Measurements from ENCODE around the gene KIDINS220.

KIDINS220 gene

DNA sequence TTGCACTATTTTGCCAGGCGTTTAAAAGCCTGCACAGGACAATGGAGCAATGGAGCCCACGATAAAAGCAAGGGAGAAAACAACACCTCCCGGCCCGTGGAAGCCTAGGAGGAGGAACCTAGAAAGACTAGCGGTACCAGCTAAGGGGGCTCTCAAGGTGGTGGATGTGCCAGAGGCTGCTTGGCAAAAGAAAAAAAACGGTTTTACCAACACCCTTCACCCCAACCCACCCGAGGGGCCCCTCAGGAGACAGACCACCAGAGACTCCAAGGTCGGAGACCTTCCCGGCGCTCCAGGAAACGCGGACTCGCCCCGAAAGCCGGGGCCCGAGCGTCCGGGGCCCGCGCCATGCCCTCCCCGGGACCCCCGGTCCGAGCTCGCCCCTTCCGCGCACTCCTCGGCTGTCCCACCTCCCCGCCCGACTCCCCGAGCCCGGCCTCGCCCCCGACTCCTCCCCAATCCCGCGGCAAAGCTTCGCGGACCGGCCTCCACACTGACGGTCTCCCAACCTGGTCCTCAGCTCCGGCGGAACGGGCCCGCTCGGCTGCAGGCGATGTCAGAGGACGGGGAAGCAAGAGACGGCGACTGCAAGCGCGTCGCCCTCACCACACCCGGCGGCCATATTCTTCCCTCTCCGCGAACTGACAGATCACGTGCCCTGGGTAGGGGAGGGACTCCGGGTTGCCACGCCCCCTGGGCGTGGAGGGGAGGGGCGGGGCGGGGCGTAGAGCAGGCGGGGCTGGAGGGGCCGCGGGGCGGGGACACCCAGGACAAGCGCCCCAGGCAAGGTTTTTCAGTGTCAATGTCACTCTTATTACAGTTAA lies at the start of gene KIDINS220:
KIDINS220 (minus strand) TSS at position 643 of the 824 bp plus-strand sequence. CDS start 10,520 bp downstream, outside the sequence.
- DNase-seq (ENCODE audit: low read depth): peak; percentile 60

DNA sequence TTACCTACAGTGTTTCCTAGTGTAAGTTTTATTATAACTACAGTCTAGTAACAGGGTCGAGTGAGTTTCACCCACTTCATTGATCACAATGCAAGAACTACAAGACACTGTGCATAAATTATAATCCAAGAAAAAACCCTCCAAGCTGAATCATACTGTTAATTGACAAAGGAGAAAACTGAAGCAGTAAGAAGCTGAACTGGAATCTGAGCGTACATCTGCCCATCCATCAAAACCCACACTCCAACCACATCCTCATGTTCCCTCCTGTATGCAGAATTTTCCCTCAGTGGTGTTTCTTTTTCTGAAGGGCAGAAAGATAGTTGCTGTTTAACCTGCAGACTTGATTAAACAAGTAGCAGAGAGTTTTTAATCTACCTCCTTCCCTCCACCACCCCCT lies 49.5 kb upstream of the KIDINS220 start:
- no peak for DNase-seq (ENCODE audit: low read depth)

DNA sequence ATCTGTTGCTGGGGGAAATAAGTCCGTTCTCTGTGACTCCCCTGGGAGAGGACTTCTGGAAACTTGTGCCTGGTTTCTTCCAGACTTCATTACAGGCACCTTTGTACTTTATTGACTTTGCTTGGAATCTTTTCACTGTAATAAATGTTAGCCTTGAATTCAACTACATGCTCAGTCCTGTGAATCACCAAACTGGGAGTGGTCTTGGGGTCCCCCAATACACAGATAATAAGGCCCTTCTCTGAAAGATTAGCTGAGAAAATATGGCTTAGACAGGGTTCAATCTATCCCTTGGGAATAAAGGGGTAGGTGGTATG lies 48.7 kb upstream of the KIDINS220 start:
- DNase-seq (ENCODE audit: low read depth): no peak

DNA sequence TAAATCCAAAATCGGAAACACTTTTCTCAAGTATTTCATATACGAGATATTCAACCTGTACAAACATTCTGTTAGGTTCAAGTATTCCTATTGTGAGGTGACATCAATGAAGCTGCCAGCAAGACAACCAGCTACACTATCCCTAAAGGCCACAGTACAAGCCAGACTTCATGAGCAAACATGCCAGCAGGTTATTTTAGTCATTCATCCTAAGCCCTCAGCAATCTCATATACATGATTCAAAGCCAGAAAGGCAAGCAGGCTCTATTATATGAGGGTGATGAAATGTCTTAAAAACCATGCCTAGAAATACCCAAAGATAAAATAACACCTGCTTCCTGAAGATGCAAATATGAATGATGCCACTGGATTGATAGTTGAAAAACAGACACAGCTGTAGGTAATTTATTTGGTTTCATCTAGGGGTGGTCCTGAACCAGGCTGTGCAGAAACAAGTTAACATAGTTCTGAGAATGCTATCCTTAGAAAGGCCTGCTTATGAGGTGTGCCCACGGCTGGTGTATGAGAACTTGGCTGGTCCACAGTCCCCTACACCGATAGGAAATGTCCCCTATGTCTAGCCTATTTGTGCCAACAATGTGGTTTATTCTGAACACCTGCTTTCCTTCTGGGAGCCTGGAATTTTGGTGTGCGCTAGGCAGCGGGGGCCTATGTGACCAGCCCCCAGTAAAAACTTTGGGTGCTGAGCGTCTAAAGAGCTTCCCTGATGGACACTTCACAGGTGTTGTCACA lies 48.2 kb upstream of the KIDINS220 start:
- no peak for DNase-seq (ENCODE audit: low read depth)

DNA sequence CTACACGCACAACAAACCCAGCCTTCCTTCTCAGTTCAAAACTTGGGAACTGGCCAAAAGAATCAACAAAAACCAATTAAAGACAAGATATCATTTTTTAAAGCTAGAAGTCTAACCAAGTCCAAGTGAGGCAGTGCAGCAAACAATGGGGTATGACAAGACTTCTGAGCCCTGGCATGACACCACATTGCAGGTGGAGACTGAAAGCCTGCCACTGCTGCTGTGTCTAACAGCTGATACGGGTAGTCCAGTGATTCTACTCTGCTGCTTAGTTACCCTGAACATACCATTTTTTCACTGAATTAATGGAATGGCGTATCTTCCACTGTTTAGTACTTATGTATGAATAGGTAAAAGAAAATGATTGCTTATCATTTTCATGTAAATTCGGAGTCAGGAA lies 47.4 kb upstream of the KIDINS220 start:
- no peak for DNase-seq (ENCODE audit: low read depth)

DNA sequence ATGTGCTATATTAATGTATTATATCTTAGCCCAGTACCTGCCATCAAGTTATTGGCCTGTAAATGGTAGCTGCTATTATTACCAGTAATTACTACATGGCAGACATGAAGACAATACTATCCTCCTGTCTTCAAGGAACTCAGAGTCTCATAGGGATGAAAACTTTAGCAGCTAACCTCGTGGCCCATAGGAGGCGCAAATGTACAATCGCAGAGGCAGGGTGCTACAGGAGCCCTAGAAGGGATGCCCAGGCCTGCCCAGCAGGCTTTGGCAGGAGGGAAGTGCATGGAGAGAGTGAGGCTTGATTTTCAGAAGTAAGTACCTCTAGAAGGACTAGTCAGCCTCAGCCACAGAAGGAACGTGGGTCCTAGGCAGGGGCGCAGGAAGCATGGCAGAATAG lies 44.7 kb upstream of the KIDINS220 start:
- no peak for DNase-seq (ENCODE audit: low read depth)

DNA sequence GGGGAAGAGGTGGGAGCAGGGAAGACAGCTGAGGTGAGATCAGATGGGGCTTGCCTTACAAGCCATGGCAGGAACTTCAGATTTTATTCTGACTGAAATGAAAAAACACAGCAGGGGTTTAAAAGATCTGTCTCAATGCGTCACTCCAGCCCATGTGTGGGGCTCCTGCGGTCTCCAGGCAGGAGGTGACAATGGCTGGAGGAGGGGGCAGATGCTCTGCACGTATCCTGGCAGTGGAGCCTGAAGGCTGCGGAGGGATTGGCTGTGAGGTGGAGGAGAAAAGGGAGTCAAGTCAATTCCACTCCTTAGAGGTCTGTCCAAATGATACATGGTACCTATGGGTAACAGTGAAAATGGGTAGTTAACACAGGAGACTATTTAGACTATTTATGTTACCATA lies 40.5 kb upstream of the KIDINS220 start:
- DNase-seq (ENCODE audit: low read depth): no peak

DNA sequence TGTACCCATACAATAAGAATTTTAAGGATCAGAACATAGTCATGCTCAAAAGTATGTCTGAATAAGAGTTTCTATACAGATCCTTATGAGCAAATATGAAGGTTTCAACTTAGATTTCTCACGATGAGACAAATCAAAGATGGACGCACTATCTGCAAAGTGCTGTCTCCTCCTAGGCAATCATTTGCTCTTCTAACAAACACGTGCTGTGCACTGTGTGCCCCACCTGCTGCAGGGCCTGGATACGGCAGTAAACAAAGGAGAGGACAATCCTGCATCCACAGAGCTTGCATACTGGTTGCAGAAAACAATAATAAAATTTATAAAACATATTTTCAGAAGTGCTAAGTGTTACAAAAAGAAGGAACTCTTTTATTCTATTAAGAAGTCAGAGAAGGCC lies 39.9 kb upstream of the KIDINS220 start:
- DNase-seq (ENCODE audit: low read depth): no peak

DNA sequence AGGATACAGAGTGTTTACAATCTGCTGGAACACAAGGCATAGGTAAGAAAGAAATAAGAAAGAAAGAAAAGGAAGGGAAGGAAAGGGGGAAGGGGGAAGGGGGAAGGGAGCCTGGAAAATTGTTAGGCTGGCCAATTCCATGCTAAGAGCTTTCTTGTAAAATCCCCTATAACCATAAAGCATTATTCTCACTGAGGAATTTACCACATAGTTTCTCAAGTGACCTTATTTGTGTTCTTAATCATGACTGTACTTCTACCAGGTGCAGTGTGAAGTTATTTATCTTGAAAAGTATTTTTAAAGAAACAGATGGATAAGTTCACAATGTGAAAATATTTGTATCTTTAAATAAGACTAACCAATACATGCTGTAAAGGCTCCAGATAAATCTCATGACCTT lies 39.2 kb upstream of the KIDINS220 start:
- DNase-seq (ENCODE audit: low read depth): no peak

DNA sequence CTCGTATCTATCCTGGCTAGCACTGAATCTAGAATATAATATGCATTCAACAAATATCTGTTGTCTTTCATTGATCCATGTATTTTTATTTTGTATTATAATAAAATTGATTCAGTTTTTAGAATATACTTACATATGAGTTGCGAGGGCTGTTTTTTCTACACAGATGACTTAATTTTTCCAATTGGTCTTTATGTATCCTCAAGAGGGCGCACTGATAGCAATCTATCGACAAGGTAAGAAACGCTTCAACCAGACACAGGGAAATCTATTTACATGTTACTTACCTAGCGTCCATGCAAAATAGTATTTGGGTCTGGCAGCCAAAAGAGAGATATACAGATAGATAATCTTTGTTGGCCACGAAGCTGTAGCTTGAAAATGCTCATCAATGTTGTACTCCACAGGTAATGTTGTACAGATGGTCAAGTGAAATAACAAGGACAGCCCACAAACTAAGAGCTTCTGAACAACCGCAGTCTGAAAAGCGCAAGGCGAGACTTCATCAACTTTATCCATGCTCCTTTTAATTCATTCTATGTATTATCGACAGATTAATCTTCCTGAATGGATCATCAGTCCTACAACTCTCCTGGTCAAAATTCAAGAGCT lies 35.5 kb upstream of the KIDINS220 start:
- no peak for DNase-seq (ENCODE audit: low read depth)

DNA sequence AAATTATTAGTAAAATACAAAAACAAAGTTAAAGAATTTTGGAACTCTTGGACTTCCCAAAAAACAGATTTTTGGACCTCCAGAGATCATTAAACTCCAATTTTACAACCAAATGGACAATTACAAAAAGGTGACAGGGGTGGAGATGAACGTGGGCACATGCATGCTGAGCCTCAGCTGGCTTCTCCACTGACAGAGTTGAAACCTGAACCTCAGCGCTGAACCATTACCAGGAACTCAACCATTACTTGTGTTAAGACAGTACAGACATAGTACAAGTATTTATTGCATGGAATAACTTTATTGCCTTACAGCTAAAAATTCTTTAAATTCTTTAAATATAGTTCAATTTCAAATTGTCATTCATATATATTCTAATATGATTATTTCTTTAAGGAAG lies 33.0 kb upstream of the KIDINS220 start:
- DNase-seq (ENCODE audit: low read depth): no peak

DNA sequence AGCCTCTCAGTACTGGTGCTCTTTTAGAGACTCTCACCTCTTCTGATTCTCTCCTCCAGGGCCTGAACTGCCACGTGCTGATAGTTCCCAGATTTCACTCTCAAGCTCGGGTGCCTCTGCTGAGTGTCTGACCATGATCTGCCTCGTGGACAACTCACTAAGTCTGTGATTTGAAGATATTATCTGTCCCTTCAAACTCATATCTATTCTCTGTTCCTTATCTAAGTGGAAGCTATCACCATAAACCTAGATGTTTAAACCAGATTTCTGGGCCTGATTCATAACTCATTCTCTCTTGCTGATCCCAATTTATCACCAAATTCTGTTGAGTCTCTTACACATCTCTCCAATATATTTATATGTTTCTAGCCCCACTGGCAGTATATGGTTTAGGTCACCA lies 29.9 kb upstream of the KIDINS220 start:
- no peak for DNase-seq (ENCODE audit: low read depth)

DNA sequence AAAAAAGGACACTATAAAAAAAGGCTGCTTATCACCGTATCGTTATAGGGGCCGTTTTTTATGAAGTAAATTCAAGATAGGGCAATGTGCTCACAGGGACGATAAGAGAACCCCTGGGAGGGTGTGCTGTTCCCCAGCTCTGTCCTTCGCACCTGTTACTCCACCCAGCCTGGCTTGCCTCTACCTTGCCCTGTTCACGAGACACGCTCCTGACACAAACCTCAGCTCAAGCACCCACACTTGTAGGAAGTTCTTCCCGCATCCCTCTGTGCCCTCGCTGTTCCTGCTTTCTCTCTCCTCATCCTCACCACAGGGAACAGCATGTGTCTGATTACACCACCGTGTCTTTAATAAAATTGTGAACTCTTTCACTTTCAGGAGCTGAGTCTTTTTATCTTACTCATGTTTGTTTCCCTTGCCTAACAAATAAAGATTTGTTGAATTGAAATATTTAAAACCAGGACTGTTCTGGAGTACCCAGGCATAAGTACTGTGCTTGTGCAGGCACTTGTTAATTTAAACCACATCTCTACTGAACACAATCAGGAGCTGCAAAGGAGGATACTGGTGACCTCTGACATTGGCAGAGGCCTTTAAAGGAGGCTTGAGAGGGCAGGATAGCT lies 26.0 kb upstream of the KIDINS220 start:
- DNase-seq (ENCODE audit: low read depth): no peak

DNA sequence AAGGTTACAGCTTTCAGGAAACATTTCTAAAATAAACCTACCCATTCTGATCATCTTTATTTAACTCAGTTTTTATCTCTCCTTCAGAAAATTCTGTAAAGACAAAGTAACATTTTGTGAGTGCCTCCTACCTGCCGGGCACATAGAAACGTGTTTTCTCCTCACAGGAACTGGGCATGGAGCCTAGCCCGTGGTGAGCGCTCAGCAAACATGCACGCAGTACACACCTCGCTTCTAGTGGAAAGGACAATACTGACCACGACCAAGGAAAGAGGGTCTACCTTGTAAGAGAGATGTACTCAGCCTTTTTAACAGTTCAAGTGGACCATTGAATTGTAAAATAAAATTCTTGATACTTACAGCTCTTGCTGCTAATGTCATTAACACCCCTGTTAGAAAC lies 24.8 kb upstream of the KIDINS220 start:
- no peak for DNase-seq (ENCODE audit: low read depth)

DNA sequence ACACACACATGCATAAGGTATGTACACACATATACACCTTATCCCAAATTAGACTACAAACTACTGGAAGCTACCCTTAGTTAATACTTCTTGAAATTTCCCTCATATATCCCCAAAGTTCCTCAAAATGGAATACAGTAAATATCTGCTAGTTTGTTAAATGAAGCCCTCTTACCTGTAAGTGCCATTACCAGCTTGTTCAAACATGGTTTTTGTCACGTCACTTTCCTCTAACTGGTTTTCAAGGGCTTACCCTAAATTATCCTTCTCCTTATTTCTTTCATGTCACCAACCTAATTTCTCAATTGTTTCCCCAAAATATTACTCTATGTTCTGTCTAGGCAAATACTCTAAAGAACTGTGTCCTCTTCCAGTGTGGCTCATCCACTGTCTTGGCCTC lies 24.4 kb upstream of the KIDINS220 start:
- DNase-seq (ENCODE audit: low read depth): no peak

DNA sequence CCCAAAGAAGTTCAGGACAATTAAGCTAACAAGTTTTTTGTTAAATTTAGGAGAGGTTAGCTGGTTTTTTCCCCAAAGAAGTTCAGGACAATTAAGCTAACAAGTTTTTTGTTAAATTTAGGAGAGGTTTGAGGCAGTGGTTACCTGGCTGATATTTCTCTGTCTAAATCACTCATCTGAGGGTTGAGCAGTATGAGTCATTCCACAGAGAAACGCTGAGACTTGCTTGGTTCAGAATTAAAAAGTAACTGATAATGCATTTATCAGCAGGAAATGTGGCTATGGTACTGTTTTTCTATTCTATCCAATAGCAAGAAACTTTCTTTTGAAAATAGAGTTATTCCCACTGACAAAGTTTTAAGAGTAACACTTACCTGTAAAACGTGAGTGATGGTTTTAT lies 22.8 kb upstream of the KIDINS220 start:
- DNase-seq (ENCODE audit: low read depth): no peak

DNA sequence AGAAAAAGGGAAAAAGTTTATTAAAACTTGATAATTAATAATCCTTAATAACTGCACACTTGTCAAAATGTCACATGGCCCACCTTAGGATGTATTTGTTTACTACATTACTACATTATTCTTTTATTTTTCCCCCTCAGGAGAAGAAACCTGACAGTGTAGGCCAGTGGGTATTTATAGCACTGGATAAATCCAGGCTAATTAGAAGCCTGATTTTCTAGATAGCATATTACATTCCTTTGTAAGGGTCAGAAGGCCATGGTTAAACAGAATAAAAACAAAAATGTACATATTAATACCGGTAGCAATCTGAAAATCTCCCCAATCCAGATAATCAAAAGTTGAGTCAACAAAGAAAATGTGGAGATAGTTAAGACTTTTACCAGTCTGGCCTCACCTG lies 21.5 kb upstream of the KIDINS220 start:
- no peak for DNase-seq (ENCODE audit: low read depth)

DNA sequence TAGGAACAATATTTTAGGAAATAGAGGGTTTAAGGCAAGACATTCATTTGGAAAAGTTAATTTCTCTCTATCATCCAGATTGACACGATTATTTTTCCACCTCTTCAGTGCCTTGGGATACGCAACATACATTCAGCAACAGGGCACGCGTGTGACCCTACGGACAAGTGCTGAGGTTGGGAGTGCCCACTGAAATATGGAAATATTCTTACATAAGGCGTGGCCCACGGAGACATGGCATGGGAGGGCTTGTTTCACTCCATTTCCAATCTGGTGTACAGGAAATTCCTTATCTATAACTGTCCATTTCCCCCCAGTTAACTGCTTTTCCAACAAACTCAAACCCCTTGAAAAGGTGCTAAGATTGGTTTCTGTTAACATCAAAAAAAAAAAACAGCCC lies 20.9 kb upstream of the KIDINS220 start:
- DNase-seq (ENCODE audit: low read depth): no peak

DNA sequence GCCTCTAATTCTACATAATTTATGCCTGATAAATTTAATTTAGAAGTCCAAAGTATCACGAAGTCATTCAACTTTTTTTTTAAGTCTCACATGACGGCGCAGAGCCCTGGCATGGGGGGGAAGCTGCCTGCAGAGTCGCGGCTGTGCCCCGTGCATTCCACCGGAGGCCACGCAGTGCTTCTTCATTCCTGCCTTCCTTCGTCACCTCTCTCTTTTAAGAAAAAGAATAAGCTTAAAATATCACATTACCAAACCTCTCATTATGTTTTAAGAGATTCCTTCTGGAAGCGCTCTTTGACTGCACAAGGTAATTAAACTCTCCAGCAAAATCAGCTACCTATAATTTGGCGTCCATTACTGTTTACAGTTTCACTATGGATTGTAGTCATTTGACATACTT lies 20.3 kb upstream of the KIDINS220 start:
- DNase-seq (ENCODE audit: low read depth): no peak

DNA sequence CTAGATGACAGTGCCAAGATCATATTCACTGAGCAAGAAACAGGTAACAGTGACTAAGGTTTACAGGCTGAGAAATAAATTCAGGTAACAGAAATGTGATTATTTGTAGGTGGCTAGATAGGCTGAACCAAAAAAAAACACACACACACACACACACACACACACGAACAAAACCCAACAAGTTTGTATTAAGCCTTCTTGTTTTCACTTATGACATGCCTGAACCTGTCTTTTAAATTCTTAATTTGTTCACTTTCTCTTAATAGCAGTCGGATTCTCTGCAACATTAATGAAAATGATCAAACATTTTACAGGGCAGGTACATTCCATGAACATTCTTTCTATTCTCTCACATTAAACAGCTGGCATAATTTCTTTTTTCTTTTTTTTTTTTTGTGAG lies 18.8 kb upstream of the KIDINS220 start:
- DNase-seq (ENCODE audit: low read depth): no peak

DNA sequence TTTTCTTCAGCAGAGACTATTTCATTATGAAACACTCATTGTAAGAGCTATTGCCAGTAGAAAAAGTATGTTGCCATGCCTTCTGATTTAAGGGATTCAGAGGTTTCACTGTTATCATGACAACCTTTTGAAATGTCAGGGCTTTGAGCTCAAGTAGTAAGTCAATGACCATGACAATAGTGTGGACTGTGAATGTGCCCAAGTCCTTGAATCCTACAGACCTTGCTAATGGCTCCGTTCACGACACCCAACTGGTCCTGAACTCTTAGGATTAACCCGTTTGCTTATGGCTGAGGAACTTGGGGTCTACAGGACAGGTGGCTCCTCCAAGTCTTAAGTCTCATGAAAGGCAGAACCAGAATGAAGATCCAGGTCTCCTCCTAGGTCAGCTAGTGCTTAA lies 17.6 kb upstream of the KIDINS220 start:
- DNase-seq (ENCODE audit: low read depth): no peak

DNA sequence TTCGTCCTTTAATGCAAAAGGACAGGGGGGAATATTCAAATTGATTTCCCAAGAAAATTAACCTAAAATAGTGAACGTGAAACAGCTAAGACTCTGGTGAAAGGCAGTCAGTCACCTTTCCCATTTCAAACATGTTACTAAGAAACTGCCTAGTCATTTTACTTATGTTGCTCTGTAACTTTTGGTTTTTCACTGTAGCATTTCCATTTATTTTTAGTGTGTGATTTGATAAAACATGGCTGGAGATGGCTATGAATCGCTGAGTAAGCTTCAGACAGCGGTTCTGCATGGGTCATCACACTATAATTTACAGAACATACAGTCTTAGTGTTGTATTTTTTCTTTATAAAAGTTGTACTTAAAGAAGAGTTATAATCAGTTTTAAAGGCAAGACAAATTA lies 16.0 kb upstream of the KIDINS220 start:
- DNase-seq (ENCODE audit: low read depth): no peak
